Measurements from ENCODE around the gene KANSL2.
A peak's percentile ranks its signal among the peaks of the same experiment; 100 is the strongest.
"Not testable (repeated sequence)": the region's sequence is repeated elsewhere in the genome, so short reads cannot be mapped to it uniquely, and the experiment has no call there.

The KANSL2 gene

GRCh38 chr12:48622997-48623396, 59.0 kb downstream of the KANSL2 start:
- H3K27ac ChIP-seq (ENCODE audit: low read depth, low read length); H2AFZ ChIP-seq (ENCODE audit: low read depth, low read length, severe bottlenecking); H3K4me2 ChIP-seq (ENCODE audit: low read depth, low read length, poor library complexity, severe bottlenecking); H3K9me2 ChIP-seq (replicated peaks; ENCODE audit: insufficient read depth, low read length); H3K9me3 ChIP-seq (ENCODE audit: insufficient read depth, low read length); H3F3A ChIP-seq (ENCODE audit: insufficient read depth); H3K27me3 ChIP-seq (ENCODE audit: low read length); H3K36me3 ChIP-seq (ENCODE audit: low read length); H3K79me2 ChIP-seq (ENCODE audit: insufficient read depth, low read length); H3K9ac ChIP-seq (ENCODE audit: low read length); H4K20me1 ChIP-seq (ENCODE audit: low read depth, low read length); H3K4me3 ChIP-seq (ENCODE audit: insufficient read depth, low read length, poor library complexity, severe bottlenecking): not testable (repeated sequence)

GRCh38 chr12:48618541-48618940, 63.5 kb downstream of the KANSL2 start:
- no peaks in the 10 kb centered on the region for H3K27me3 ChIP-seq (ENCODE audit: low read length)
- H2AFZ ChIP-seq (ENCODE audit: low read depth, low read length, severe bottlenecking), result no peak overlapping the region
- no peaks in the 10 kb centered on the region for H4K20me1 ChIP-seq (ENCODE audit: low read depth, low read length)

DNA sequence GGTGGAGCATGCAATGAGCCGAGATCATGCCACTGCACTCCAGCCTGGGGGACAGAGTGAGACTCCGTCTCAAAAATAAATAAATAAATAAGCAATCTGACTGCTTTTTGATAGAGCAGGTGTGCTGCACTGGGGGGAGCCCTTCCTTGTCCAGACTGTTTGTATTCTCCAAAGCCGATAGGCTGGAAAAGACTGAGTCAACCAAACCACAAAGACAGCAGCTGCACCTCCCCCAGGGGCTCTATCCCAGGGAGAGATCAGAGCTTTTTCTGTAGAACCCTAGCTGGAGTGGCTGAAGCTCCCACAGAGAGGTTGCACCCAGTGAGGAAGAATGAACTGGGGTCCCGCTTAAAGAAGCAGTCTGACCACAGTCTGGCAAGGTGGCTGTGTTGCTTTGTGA, 66.4 kb downstream of the KANSL2 start:
- no peak overlapping the region for H2AFZ ChIP-seq (ENCODE audit: low read depth, low read length, severe bottlenecking)
- H3K79me2 ChIP-seq (ENCODE audit: insufficient read depth, low read length), result no peaks in the 10 kb centered on the region
- no peak for TF ChIP-seq EZH2phosphoT487 (conservative IDR thresholded peaks at IDR 0.05; ENCODE audit: low read length)
- TF ChIP-seq, protein P1, sequence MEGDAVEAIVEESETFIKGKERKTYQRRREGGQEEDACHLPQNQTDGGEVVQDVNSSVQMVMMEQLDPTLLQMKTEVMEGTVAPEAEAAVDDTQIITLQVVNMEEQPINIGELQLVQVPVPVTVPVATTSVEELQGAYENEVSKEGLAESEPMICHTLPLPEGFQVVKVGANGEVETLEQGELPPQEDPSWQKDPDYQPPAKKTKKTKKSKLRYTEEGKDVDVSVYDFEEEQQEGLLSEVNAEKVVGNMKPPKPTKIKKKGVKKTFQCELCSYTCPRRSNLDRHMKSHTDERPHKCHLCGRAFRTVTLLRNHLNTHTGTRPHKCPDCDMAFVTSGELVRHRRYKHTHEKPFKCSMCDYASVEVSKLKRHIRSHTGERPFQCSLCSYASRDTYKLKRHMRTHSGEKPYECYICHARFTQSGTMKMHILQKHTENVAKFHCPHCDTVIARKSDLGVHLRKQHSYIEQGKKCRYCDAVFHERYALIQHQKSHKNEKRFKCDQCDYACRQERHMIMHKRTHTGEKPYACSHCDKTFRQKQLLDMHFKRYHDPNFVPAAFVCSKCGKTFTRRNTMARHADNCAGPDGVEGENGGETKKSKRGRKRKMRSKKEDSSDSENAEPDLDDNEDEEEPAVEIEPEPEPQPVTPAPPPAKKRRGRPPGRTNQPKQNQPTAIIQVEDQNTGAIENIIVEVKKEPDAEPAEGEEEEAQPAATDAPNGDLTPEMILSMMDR (IDR thresholded peaks at IDR 0.05; ENCODE audit: insufficient read depth, low read length, poor library complexity, severe bottlenecking), result no peak
- H3K9me2 ChIP-seq (replicated peaks; ENCODE audit: insufficient read depth, low read length), result no peaks in the 10 kb centered on the region
- no peaks in the 10 kb centered on the region for H3K36me3 ChIP-seq (ENCODE audit: low read length)
- H3K9ac ChIP-seq (ENCODE audit: low read length), result no peak overlapping the region
- H3K4me2 ChIP-seq (ENCODE audit: low read depth, low read length, poor library complexity, severe bottlenecking), result no peak overlapping the region
- H4K20me1 ChIP-seq (ENCODE audit: low read depth, low read length), result no peaks in the 10 kb centered on the region
- no peaks in the 10 kb centered on the region for H3K27me3 ChIP-seq (ENCODE audit: low read length)
- no peak overlapping the region for H3K4me3 ChIP-seq (ENCODE audit: insufficient read depth, low read length, poor library complexity, severe bottlenecking)
- no peaks in the 10 kb centered on the region for H3F3A ChIP-seq (ENCODE audit: insufficient read depth)
- H3K27ac ChIP-seq (ENCODE audit: low read depth, low read length), result no peak overlapping the region
- H3K9me3 ChIP-seq (ENCODE audit: insufficient read depth, low read length), result no peaks in the 10 kb centered on the region

More at GRCh38 chr12:48618541-48618940, 63.5 kb downstream of the KANSL2 start:
- no peak overlapping the region for H3K4me2 ChIP-seq (ENCODE audit: low read depth, low read length, poor library complexity, severe bottlenecking)
- no peak for TF ChIP-seq EZH2phosphoT487 (conservative IDR thresholded peaks at IDR 0.05; ENCODE audit: low read length)
- TF ChIP-seq, protein P1 (IDR thresholded peaks at IDR 0.05; ENCODE audit: insufficient read depth, low read length, poor library complexity, severe bottlenecking), result peak; percentile 82
- no peak overlapping the region for H3K27ac ChIP-seq (ENCODE audit: low read depth, low read length)
- H3F3A ChIP-seq (ENCODE audit: insufficient read depth), result no peaks in the 10 kb centered on the region
- H3K36me3 ChIP-seq (ENCODE audit: low read length), result no peaks in the 10 kb centered on the region
- no peaks in the 10 kb centered on the region for H3K9me3 ChIP-seq (ENCODE audit: insufficient read depth, low read length)
- H3K4me3 ChIP-seq (ENCODE audit: insufficient read depth, low read length, poor library complexity, severe bottlenecking), result no peak overlapping the region
- H3K79me2 ChIP-seq (ENCODE audit: insufficient read depth, low read length), result no peaks in the 10 kb centered on the region
- H3K9me2 ChIP-seq (replicated peaks; ENCODE audit: insufficient read depth, low read length), result no peaks in the 10 kb centered on the region
- H3K9ac ChIP-seq (ENCODE audit: low read length), result no peak overlapping the region

DNA sequence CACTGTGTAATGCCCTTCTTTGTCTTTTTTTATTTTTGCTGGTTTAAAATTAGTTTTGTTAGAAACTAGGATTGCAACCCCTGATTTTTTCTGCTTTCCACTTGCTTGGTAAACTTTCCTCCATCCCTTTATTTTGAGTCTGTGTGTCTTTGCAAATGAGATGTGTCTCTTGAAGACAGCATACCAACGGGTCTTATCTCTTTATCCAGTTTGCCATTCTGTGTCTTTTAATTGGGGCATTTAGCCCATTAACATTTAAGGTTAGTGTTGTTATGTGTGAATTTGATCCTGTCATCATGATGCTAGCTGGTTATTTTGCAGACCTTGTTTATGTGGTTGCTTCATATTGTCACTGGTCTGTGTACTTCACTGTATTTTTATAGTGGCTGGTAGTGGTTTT, 68.7 kb downstream of the KANSL2 start:
- Histone ChIP-seq H3K9me2 (replicated peaks; ENCODE audit: insufficient read depth, low read length) (no peaks in the 10 kb centered on the region), H3K27me3 (ENCODE audit: low read length) (no peaks in the 10 kb centered on the region), H2AFZ (ENCODE audit: low read depth, low read length, severe bottlenecking) (no peak overlapping the region), H3K79me2 (ENCODE audit: insufficient read depth, low read length) (no peaks in the 10 kb centered on the region), H3K4me2 (ENCODE audit: low read depth, low read length, poor library complexity, severe bottlenecking) (no peak overlapping the region), H3K9ac (ENCODE audit: low read length) (no peak overlapping the region), H3K36me3 (ENCODE audit: low read length) (no peaks in the 10 kb centered on the region), H3K9me3 (ENCODE audit: insufficient read depth, low read length) (no peaks in the 10 kb centered on the region), H3K4me3 (ENCODE audit: insufficient read depth, low read length, poor library complexity, severe bottlenecking) (no peak overlapping the region), H4K20me1 (ENCODE audit: low read depth, low read length) (no peaks in the 10 kb centered on the region), H3F3A (ENCODE audit: insufficient read depth) (no peaks in the 10 kb centered on the region), H3K27ac (ENCODE audit: low read depth, low read length) (no peak overlapping the region)
- TF ChIP-seq, protein P1 (IDR thresholded peaks at IDR 0.05; ENCODE audit: insufficient read depth, low read length, poor library complexity, severe bottlenecking), result no peak
- TF ChIP-seq EZH2phosphoT487 (conservative IDR thresholded peaks at IDR 0.05; ENCODE audit: low read length), result no peak
